ENCODE measurements around the gene SRXN1.

Gene SRXN1

DNA sequence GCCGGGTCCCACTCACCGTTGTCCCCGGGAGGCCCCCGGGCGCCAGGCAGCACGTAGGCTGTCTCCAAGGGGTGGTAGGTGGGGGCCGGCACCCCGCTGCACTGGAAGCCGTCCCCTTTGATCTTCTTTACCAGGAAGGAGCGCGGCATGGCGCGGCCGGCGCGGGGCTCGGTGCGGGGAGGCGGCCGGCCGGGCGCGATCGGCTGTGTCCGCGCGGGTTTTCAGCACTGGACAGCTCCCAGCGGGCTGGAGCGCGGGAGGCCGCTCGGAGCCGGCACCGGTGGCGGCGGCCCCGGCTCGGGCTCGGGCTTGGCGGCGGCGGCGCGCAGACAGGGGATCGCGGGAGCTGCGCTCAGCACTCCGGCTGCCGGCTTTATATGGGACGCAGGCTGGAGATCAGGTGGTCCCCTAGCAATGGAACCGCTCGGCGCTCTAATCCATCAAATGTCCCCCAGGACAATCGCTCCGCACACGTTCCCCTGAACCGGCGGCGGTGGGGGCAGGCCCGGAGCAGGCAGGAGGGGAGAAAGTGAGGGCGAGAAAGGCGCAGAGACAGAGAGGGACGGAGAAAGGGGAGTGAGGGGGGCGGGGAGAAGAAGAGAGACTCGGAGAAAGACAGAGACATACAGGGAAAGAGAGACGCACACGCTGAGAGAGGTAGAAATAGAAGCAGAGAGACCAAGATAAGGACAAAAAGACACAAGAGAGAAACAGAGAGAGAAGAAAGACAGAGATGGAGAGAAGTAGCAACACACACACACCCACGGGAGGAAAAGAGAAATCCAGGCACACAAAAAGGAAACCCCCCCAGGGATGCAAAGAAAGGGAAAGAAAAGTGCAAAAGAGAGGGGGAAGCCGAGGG is 22.7 kb upstream of the SRXN1 start, which contains the start of gene SCRT2:
Gene SCRT2 (minus strand): TSS at position 350 of the 862 bp plus-strand sequence. CDS start 201 bp downstream, at position 149.
- DNase-seq (ENCODE audit: low read depth in 3 of 3), result peak; percentile 29 to 59 (median 40)

DNA sequence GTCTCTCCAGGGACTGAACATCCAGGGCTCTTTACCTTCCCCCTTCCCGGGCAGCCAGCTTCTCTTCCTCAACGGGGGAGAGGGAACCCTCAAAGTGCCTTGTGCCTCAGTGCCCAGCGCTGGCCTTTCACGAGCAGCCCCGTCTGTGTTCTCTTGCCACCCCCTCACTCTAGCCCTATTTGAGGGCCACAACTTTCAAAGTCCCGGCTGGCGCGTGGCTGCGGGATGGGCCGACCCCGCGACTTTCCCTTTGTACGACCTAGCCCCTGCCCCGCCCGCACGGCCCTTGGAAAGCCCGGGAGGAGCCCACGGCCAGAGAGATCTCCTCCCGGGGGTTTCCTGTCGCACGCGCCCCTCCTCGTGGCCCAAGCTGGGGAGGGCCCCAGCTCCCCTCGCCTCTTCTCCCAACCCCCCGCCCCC is 22.0 kb upstream of the SRXN1 start:
- DNase-seq (ENCODE audit: low read depth in 3 of 3), result no peak

DNA sequence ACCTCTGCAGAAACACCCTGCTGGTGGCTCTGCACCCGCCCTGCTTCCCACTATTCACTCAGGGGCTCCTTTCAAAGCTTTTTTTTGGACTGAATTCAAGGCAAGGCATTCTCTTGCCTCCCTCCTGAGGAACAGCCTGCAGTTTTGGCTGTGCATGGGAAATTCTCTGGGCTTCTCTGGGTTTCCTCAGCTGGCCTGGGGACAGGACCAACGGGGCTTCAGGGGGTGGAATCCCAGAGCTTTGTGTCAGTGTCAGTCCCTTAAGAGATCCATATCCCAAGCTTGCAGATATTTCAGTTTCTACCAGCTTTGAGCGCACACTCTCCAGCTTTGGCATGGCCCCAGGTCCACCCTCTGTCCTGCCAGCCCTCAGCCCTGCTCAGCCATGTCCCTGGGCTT is 20.6 kb upstream of the SRXN1 start:
- DNase-seq (ENCODE audit: low read depth in 3 of 3), result no peak

DNA sequence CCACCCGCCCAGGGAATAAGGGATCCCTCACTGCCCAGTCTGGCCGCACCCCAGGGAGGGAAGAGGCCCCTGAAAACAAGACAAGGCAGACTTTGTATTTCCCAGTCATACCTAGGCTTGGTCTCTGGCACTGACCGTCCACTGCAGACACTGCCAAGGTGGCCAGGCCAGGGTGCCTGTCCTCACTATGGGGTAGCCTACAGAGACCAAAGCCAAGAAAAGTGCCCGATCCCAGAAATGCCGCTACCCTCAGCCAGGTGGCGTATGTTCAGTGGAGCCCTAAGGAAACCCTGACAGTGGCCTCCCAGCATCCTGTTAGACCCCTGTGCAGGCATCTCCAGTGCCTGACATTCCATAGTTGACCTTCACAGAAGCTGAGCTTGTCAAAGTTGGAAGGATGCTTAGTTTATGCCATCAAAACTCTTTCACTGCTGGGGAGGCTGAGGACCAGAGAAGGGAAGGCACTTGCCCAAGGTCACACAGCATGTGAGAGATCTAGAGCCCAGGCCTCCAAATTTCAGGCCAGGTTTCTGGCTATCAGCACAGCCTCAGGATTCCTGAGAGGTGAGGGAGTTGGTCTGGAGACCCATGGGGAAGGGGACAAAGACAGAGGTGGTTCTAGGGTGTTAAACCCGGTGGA is 20.1 kb upstream of the SRXN1 start:
- no peak for DNase-seq (ENCODE audit: low read depth in 3 of 3)

DNA sequence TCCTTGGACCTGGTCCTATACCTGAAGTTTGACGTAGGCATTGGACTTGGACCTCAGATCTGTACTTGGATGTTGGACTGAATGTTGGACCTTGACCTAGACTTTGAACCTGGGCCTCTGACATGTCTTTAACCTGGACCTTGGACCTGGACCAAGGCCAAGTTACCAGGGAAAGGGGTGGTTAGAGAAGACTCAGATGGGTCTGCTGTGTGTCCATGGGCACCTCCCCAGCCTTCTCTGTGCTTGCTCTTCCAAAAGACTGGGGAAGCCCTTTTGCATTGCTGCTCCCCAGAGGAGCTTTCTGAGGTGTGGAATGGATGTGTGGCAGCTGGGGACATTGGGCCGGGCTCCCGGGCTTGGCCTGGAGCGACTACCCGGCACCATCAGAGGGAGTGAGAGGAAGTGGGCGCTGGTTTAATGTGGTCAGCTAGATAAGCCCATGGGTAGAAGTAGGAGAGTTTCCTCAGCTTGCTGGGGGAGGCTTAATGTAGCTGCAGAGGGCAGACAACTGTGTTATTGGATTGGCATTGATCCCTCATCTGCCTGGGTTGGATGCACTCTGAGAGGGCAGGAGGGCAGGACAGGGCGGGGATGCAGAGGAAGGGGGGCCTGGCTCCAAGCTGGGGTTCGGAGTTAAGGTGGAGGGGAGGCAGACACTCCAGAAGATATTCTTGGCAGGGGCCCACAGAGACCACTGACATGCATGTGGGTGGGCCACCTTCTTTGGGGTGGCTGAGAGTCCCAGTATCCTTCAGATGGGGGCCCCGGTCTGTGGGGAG is 18.4 kb upstream of the SRXN1 start:
- DNase-seq (ENCODE audit: low read depth in 3 of 3), result no peak

DNA sequence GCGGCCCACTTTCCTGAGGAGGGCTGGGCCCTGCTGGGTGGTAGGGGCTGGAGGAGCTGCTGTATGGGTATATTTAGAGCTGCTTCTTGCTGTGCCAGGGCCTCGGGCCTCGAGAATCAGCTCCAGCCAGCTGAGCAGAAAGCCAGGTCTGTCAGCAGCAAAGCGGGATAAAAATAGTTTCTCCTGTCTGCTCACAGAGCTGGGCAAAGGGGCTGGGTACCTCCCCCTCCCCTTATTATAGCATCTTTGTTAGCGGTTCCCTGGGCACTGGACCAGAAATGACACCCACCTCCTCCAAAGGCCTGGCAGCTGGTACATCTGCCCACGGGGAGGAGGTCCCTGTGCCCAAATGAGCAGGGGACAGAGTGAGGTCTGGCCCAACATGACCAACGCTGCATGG is 16.6 kb upstream of the SRXN1 start:
- no peak for DNase-seq (ENCODE audit: low read depth in 3 of 3)

DNA sequence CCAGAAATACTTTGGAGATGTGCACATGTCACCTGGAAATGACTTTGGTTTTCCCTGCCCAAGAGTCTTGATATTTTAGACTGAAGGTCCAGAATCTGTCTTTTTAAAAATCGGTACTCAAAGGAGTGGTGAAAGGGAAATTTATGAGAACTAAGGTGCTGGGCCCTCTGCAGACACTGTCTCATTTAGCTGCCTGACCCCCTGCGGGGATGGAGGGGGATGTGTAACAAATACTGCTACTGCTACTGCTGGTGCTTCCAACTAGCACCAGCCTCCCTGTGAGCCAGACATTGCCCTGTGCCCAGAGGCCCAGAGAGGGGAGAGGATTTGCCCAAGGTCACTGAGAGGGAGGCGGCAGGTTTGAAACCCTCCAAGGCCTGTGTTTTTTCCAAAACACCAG is 15.6 kb upstream of the SRXN1 start:
- no peak for DNase-seq (ENCODE audit: low read depth in 3 of 3)

DNA sequence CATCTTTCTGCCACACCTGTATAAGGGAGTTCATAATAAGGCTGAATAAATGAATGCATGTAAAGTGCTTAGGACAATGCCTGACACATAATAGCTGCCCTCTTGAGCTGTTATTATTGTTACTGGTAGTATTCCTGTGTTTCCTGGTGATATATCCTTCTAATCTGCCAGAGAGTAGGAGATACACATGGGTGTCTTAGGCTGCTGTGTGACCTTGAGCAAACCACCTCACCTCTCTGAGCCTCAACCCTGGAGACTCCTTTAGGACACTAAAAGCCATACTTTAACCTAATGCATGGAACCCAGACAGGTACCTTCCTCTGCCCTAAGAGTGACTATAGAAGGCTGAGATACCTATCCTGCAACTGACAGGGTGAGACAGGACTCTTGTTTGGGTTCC is 15.1 kb upstream of the SRXN1 start:
- DNase-seq (ENCODE audit: low read depth in 3 of 3), result no peak

DNA sequence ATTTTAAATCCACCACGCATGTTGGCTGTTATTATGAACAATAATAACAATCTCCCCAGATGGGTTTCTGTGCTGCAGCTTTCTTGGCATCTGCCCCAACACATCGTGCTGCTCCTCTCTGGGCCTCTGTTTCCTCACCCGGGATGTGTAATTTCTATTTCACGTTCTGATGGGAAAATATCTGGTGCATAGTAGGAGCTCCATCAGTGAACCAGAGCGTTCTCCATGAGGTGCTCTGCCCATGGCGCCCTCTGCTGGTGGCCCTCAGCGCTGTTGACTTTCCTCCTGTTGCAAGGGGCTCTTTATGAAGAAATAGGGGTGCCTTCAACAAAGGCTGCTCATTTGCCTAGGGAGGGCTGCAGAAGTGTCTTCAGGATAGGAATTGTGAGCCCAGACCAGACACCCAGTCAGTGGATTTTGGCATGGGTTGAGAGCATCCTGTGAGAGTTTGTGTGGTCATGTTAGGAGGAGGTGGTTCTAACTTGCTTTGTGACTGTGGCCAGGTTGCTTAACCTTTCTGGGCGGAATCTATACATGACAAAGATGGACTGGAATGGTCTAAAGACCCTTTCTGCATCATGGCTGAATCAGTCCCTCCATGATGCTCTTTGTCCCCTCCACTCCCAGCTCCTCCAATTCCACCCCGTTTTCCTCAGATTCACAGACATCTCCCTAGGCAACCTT is 14.5 kb upstream of the SRXN1 start:
- DNase-seq (ENCODE audit: low read depth in 3 of 3), result peak; percentile 34 to 66 (median 37)

DNA sequence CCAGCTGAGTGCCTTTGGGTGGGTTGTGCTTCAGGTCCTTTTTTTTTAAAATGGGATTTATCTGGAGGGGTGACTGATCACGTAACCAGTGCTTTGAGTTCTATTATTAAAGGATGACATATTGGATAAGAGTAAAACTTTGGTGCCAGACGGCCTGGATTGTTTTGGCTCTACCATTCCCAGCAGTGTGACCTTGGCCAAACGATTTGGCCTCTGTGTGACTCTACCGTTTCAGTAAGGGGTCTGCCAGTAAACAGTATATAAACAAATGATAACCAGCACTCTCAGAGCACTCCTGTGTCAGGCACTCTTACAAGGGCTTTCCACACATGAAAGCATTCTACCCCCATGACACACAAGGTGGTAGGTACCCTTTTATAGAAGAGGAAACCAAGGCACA is 13.9 kb upstream of the SRXN1 start:
- DNase-seq (ENCODE audit: low read depth in 3 of 3), result no peak

DNA sequence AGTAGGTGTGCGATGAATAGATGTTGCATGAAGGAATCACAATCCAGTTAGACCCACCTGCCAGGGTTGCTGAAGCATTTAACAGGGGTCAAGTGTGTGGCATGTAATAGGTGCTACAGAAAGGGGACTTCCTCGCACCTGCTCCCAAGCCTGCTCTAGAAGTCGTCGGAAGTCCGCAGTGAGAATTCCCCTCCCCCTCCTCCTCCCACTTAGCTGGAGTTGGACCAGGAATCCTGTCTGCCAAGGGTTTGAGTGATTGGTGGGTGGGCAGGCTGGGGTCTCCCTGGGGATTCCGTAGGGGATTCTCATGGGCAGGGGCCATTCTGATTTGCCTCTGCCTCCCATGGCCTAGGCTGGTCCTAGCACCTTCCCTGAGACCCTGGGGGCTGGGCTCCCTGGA is 12.3 kb upstream of the SRXN1 start:
- no peak for DNase-seq (ENCODE audit: low read depth in 3 of 3)

DNA sequence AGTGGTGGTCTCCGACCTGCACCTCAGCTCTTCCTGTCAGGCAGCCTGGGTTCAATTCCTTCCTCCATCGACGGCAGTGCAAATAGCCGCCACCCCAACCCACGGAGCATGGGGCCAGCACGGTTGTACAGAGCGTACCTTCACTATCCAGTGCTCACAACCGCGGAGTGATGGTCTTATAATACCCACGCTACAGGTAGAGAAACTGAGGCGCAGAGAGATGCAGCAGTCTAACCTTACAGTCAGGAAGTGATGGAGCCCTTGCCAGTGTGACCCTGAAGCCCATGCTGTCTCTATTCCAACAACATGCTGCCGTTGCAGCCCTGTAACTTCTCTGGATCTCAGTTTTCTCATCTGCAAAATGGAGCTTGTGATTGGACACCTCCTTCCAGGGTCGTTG is 11.6 kb upstream of the SRXN1 start:
- no peak for DNase-seq (ENCODE audit: low read depth in 3 of 3)

DNA sequence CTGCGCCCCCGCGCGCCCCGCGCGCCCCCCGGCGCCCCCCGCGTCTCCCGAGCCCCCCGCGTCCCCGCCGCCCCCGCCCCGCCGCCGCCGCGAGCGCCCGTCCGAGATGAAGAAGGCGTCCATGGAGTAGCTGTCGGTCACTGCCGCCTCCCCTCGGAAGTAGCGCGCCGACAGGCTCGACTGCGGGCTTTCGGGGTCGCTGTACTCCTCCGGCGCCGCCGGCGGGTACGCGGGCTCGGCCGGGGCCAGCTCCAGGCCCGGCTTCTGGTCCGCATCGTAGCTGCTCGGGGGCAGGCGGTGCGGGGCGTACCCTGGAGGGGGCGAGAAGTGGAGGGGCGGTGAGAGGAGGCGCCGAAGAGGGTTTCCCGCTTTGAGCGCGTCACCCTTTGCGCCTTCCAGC is 11.2 kb upstream of the SRXN1 start:
- DNase-seq (ENCODE audit: low read depth in 3 of 3), result no peak

DNA sequence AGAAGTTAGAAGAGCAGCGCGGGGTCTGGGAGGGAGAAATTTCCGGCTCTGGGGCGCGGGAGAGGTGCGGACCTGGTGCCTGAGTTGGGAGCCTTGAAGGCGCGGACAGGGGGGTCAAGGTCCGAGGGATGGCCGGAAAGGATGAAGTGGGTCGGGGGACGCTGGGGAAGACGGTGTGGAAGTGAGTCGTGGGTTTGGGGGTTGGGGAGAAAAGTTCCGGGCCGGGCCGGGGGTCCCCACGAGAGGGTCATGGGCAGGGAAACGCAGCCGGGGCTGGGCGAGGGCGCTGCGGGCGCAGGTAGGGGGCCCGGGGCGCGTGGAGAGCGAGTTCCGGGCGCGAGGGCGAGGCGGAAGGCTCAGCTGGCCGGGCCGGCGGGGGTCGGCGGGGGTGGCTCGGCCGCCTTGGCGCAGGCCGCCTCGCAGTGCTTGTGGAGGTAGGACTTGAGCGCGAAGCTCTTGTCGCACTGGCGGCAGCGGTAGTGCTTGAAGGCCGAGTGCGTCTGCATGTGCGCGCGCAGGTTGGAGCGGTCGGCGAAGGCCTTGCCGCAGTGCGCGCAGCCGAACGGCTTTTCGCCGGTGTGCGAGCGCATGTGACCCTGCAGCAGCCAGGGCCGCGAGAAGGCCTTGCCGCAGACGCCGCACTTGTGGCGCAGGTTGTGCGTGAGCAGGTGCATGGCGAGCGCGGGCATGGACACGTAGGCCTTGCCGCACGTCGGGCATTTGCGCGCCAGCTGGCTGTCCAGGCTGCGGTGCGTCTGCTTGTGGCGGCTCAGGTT is 10.5 kb upstream of the SRXN1 start:
- no peak for DNase-seq (ENCODE audit: low read depth in 3 of 3)

DNA sequence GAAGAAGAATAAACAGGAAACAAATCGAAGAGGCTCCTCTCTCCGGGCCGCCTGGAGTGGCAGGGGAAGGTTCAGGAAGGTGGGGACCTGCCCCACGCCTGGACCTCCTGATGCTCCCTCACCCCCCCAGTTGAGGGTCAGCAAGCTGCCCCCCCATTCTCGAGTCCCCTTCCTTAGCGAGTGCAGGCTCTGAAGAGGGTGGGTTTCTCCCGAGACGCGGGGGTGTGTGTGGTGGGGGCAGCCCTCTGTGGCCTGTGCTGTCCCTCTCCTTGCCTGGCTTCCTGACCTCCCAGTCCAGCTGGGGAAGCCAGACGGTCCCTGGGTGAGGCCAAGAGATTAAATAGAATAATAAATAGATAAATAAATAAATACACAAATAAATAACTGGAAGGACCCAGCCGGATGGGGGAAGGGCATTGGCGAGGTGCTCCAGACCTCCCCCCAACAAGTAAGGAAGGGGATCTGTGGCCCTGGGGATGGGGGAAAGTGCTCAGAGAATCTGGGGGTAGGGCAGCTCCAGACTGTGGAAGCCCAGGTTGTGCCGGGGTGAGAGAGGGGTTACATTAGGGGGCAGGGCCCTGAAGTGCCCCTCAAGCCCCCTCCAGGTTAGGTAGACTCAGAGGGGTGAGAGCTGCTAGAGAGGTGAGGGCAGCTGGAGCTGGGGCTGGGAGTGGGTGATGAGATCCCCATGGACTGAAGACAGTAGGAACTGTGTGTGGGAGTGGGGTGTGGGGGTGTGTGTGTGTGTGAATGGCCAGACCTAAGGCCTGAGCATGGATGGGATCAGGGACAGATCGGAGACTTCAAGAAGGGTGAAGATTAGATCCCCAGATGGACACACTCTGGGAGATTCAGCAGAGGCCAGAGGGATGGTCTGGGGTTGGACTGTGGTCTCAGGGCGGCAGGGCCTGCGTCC is 9.5 kb upstream of the SRXN1 start:
- DNase-seq (ENCODE audit: low read depth in 3 of 3), result no peak

DNA sequence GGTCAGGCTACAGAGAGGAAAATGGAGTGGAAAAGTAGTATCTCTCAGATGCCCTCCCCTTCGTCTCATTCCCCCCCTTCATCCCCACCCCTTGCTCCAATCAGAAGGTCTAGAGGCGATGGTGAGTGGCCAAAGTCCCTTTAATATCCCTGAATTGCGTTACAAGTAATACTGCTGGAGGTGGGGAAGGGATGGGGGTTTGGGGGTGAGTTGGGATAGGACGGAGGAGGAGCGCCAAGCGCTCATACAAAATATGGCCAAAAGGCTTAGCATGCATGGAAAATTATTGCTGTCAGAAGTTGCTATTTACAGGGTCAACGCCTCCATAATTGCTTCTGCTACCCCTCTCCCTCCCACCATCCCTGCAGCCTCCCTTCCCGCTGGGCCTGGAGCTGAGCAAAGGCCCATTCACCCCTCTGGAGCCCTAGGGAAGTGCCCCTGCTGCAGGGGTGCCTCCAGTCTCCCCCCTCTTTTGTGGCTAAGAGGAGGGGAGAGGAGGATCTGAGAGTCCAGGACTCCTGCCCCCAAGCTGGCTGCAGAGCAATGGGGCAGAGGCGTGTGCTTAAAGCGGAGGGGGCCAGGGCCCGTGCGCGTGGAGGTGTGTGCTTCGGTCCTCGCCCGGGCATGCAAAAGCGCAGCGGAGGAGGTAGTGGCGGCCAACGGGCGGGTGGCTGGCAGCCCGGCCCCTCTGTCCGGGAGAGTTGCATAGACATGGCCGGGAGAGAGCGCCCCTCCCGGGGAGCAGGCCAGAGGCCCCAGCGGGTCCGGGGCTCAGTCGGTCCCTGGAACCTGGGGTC is 8.7 kb upstream of the SRXN1 start:
- no peak for DNase-seq (ENCODE audit: low read depth in 3 of 3)

DNA sequence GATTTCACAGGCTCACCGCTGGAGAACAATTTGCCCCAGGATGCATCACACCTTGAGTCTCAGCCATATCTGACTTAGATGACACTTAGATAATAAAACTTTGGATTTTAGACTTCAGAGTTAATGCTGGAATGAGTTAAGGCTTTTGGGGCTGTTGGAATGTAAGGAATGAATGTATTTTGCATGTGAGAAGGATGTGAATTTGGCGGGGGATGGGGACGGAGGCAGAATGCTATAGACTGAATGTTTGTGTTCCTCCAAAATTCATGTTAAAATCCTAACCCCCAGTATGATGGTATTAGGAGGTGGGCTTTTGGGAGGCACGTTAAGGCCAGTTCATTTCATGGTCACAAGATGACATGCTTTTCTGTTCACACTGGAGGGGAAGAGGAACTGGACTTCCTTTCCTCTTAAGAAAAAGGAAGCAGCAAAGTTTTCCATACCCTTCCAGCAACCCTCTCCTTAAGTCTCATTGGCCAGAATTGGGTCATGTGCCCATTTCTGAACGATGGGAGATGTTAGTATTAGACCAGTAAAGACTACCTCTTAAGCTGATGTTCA is 5.8 kb upstream of the SRXN1 start:
- no peak for DNase-seq (ENCODE audit: low read depth in 3 of 3)

DNA sequence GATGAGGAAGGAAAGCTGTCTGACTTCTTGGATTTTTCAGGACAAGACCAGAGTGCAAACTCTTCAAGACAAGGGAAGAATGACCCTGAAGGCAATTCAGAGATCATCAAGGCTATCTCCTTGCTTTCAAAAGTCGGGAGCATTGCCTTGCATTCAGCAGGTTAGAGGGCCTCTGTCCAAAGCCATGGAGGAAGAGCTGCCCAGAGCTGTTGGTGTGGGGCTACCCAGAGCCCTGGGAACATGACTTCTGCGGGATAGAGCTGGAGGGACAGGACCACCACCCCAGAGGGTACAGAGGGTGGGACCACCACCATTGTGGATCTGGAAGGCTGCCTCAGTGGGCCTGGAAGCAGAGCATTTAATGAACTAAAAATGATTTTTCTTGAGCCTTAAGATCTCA is 5.2 kb upstream of the SRXN1 start:
- no peak for DNase-seq (ENCODE audit: low read depth in 3 of 3)
